ENCODE data around the gene B4GALT2. TPM values are rescaled to one million over a fixed set of nuclear protein-coding genes. Genes with fewer than 3 reads are reported as not detected.

Gene B4GALT2
- total RNA-seq, 2 donors from 2014 or later, result 34.8 to 63.9 TPM

- TF ChIP-seq POLR2AphosphoS5 (IDR thresholded peaks at IDR 0.05) (no peak), CTCF (IDR thresholded peaks at IDR 0.05) (no peak), POLR2A (IDR thresholded peaks at IDR 0.05) (no peak)
- Histone ChIP-seq H3K4me3 (no peak overlapping the region), H3K27ac (no peak overlapping the region), H3K9me3 (no peaks in the 10 kb centered on the region), H3K4me1 (replicated peaks) (no peaks in the 10 kb centered on the region), H3K36me3 (no peaks in the 10 kb centered on the region), H3K27me3 (replicated peaks; ENCODE audit: insufficient read depth) (no peaks in the 10 kb centered on the region)
- intact Hi-C loops (cut with DNase I), result no loop called here
- no peak for DNase-seq (ENCODE audit: low spot score)
- 67% methylated on average over 2 of the region's 2 CpGs for WGBS
Measured at GRCh38 chr1:44012404-44012803, 33.4 kb downstream of the B4GALT2 start.

- Histone ChIP-seq H3K27ac (no peak overlapping the region), H3K27me3 (replicated peaks; ENCODE audit: insufficient read depth) (no peaks in the 10 kb centered on the region), H3K4me3 (no peak overlapping the region), H3K36me3 (no peaks in the 10 kb centered on the region), H3K9me3 (no peaks in the 10 kb centered on the region), H3K4me1 (replicated peaks) (no peaks in the 10 kb centered on the region)
- TF ChIP-seq POLR2AphosphoS5 (IDR thresholded peaks at IDR 0.05) (no peak), POLR2A (IDR thresholded peaks at IDR 0.05) (no peak), CTCF (IDR thresholded peaks at IDR 0.05) (no peak)
- intact Hi-C loops (cut with DNase I), result no loop called here
- 63% methylated on average over 13 of the region's 13 CpGs for WGBS
- DNase-seq (ENCODE audit: low spot score), result no peak
Measured at GRCh38 chr1:44012941-44013609, 34.1 kb downstream of the B4GALT2 start.

DNA sequence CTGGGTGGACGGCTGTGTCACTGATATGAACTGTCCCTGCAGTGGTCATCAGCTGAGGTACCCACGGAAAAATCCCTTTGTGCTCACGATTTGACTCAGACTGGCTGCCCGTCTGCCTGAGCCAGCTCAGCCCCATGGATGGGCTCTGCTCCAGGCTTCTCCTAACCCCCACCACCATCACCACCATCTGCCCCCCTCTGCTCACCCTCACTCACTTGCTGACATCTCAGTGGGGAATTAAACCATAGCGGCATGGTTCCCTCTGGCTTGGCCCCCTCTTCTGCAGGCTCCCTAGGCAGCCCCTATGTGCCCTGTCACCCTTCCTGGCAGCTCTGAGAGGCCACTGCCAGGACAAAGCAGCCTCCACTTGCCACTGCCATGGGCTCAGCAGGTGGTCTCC is 34.9 kb downstream of the B4GALT2 start:
- H3K4me3 ChIP-seq, result no peak overlapping the region
- no peaks in the 10 kb centered on the region for H3K4me1 ChIP-seq (replicated peaks)
- intact Hi-C loops (cut with DNase I), result no loop called here

DNA sequence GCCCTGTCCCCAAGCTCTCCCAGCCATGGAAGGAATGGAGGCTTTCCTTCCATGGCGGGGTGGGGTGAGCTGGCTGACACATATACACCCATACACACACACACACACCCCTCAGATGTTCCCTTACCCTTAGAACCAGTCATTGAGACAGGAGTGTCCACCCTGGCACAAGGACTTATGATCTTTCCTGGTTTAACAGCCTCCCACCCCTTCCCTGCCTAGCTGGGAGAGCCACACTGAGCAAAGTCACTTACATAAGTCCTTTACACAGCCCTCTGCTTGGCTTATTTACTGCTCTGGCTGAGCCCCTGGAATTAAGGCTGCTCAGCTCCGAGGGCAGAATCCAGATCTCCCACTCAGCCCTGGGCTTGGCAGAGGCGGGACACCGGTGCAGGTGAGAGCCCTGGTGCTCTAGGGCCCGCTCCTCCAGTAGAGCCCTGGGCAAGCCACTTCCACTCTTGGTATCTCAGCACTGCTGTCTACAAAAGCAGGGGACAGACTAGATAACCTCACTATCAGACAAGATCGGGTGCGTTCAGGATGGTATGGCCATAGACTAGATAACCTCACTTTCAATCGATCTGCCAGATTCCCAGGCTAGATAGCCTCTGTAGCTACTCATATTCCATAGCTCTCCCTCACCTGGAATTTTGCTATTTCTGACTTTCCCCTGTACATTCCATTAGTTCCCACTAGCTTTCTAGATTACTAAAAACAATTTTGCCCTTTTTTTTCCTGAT is 35.5 kb downstream of the B4GALT2 start:
- Histone ChIP-seq H3K9me3 (no peaks in the 10 kb centered on the region), H3K27me3 (replicated peaks; ENCODE audit: insufficient read depth) (no peaks in the 10 kb centered on the region), H3K4me3 (no peak overlapping the region), H3K27ac (no peak overlapping the region), H3K4me1 (replicated peaks) (no peaks in the 10 kb centered on the region), H3K36me3 (no peaks in the 10 kb centered on the region)
- no peak for DNase-seq (ENCODE audit: low spot score)
- 76% methylated on average over 7 of the region's 8 CpGs for WGBS
- TF ChIP-seq POLR2AphosphoS5 (IDR thresholded peaks at IDR 0.05) (no peak), POLR2A (IDR thresholded peaks at IDR 0.05) (no peak), CTCF (IDR thresholded peaks at IDR 0.05) (no peak)
- intact Hi-C loops (cut with DNase I), result no loop called here

More for the DNA sequence above, 34.9 kb downstream of the B4GALT2 start:
- H3K27ac ChIP-seq, result no peak overlapping the region
- H3K9me3 ChIP-seq, result no peaks in the 10 kb centered on the region
- WGBS, result 86% methylated on average over 5 of the region's 5 CpGs
- no peaks in the 10 kb centered on the region for H3K27me3 ChIP-seq (replicated peaks; ENCODE audit: insufficient read depth)
- TF ChIP-seq CTCF (IDR thresholded peaks at IDR 0.05) (no peak), POLR2A (IDR thresholded peaks at IDR 0.05) (no peak), POLR2AphosphoS5 (IDR thresholded peaks at IDR 0.05) (no peak)
- no peaks in the 10 kb centered on the region for H3K36me3 ChIP-seq
- no peak for DNase-seq (ENCODE audit: low spot score)

DNA sequence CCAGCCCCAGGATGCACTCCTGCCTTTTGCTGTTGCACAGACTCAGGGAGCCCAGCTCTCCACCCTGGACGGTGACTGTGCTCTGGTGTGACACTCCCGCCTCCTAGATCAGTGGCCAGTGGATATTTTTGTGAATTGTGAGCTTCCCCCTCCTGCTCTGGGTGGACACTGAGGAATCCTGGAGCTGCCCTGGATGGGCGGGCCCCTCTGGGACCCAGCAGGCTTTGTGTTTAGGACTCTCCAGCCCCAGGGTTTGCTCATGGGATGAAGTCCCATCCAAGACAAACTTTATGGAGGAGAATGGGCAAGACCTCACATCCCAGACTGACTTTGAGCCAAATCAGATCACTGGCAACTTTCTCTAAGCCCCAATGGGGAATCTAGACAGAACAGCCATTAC is 36.2 kb downstream of the B4GALT2 start:
- no peak for TF ChIP-seq CTCF (IDR thresholded peaks at IDR 0.05)
- Histone ChIP-seq H3K4me1 (replicated peaks) (no peaks in the 10 kb centered on the region), H3K27me3 (replicated peaks; ENCODE audit: insufficient read depth) (no peaks in the 10 kb centered on the region), H3K4me3 (no peak overlapping the region), H3K9me3 (no peaks in the 10 kb centered on the region), H3K36me3 (no peaks in the 10 kb centered on the region), H3K27ac (no peak overlapping the region)
- WGBS, result 44% methylated on average over 3 of the region's 3 CpGs
- no peak for DNase-seq (ENCODE audit: low spot score)
- intact Hi-C loops (cut with DNase I), result no loop called here
